HepG2 (cell line): Measurements from ENCODE around the gene SLC25A11. TPM values are rescaled to one million over a fixed set of nuclear protein-coding genes. Genes with fewer than 3 reads are reported as not detected.

Experiments
- BATF2 ChIP-seq: sonication (generic); formaldehyde crosslinking; IDR thresholded peaks from 2 replicates; pipeline ENCODE4 v1.8.0; 2022; ENCODE audit warnings: mild to moderate bottlenecking, missing genetic modification reagents, moderate library complexity
- CREB1 ChIP-seq, 2 experiments: fragments of 450-650 bp in 1 of 2; IDR thresholded peaks; 2 replicates each; pipeline ENCODE4 v1.6.1; 2016 to 2017; ENCODE audit warnings: control low read depth in 1 of 2, mild to moderate bottlenecking in 1 of 2, missing compliant biosample characterization in 1 of 2, missing genetic modification characterization in 1 of 2
- DMTF1 ChIP-seq: sonication (generic); formaldehyde crosslinking; IDR thresholded peaks from 2 replicates; pipeline ENCODE4 v1.4.0; 2020; ENCODE audit warnings: mild to moderate bottlenecking, missing genetic modification reagents
- EEA1 ChIP-seq: sonication (generic); formaldehyde crosslinking; IDR thresholded peaks from 2 replicates; pipeline ENCODE4 v1.5.1; 2020; ENCODE audit warnings: mild to moderate bottlenecking, missing genetic modification reagents, borderline replicate concordance
- ELF3 ChIP-seq: IDR thresholded peaks from 2 replicates; pipeline ENCODE4 v1.6.1; 2016; ENCODE audit warnings: missing genetic modification reagents, missing compliant biosample characterization
- FUBP1 ChIP-seq: sonication (generic); formaldehyde crosslinking; IDR thresholded peaks from 2 replicates; pipeline ENCODE4 v1.5.1; 2020; ENCODE audit warnings: missing genetic modification reagents, mild to moderate bottlenecking, borderline replicate concordance
- GFI1 ChIP-seq: sonication (generic); formaldehyde crosslinking; IDR thresholded peaks from 2 replicates; pipeline ENCODE4 v1.5.0; 2020; ENCODE audit warnings: missing genetic modification reagents, mild to moderate bottlenecking, borderline replicate concordance
- HIC2 ChIP-seq: sonication (generic); formaldehyde crosslinking; IDR thresholded peaks from 2 replicates; pipeline ENCODE4 v1.9.0; 2022; ENCODE audit warnings: low read depth, missing genetic modification reagents
- HNRNPLL ChIP-seq: fragments of 200-400 bp; formaldehyde crosslinking; IDR thresholded peaks from 2 replicates; pipeline ENCODE4 v1.6.1; 2017; ENCODE audit warnings: mild to moderate bottlenecking, low read depth, low read length; ENCODE audit not compliant: poor library complexity, severe bottlenecking
- NCOR1 ChIP-seq: fragments of 200-600 bp; sonication (generic); IDR thresholded peaks from 2 replicates; pipeline ENCODE4 v1.7.0; 2017; ENCODE audit warnings: antibody characterized with exemption, low read length, borderline replicate concordance
- NFYC ChIP-seq: IDR thresholded peaks from 2 replicates; pipeline ENCODE4 v1.6.1; 2016; ENCODE audit warnings: missing genetic modification reagents, missing compliant biosample characterization
- PATZ1 ChIP-seq: sonication (generic); formaldehyde crosslinking; IDR thresholded peaks from 2 replicates; pipeline ENCODE4 v1.4.0; 2020; ENCODE audit warnings: missing genetic modification reagents
- SKI ChIP-seq: fragments of 450-650 bp; IDR thresholded peaks from one replicate; pipeline ENCODE4 v1.6.1; 2018; ENCODE audit warnings: mild to moderate bottlenecking; ENCODE audit not compliant: partially characterized antibody
- SP2 ChIP-seq: sonication (generic); formaldehyde crosslinking; IDR thresholded peaks from 2 replicates; pipeline ENCODE4 v1.5.1; 2020; ENCODE audit warnings: mild to moderate bottlenecking, missing genetic modification reagents
- THAP8 ChIP-seq: sonication (generic); formaldehyde crosslinking; IDR thresholded peaks from 2 replicates; pipeline ENCODE4 v1.5.1; 2020; ENCODE audit warnings: missing genetic modification reagents, mild to moderate bottlenecking, borderline replicate concordance
- ZBTB7B ChIP-seq: sonication (generic); formaldehyde crosslinking; IDR thresholded peaks from 2 replicates; pipeline ENCODE4 v1.4.0; 2020; ENCODE audit warnings: missing genetic modification reagents
- ZNF138 ChIP-seq: sonication (generic); formaldehyde crosslinking; IDR thresholded peaks from 2 replicates; pipeline ENCODE4 v1.5.0; 2020; ENCODE audit warnings: mild to moderate bottlenecking, low read depth, missing genetic modification reagents
- ZNF282 ChIP-seq: fragments of 450-650 bp; IDR thresholded peaks from 2 replicates; pipeline ENCODE4 v1.6.1; 2018; ENCODE audit not compliant: partially characterized antibody
- polyA plus RNA-seq, 8 experiments: library from polyadenylated mRNA; depleted of rRNA in 3 of 8; stranded (reverse) in 7 of 8; unstranded in 1 of 8; fragments of >200 nt; fragmentation: Illumina TruSeq in 4 of 8; extraction: Trizol in 4 of 8; gene quantifications; 2 replicates each; pipeline versions ENCODE4 v1.2.1 to v1.2.3, GENCODE V29; 2011 to 2016; ENCODE audit warnings: low read depth in 4 of 8, missing spikeins in 1 of 8, mixed read lengths in 1 of 8; ENCODE audit not compliant: insufficient read depth in 1 of 8
- total RNA-seq, 5 experiments: library from RNA; depleted of rRNA; stranded (reverse); fragments of >200 nt; fragmentation: Illumina TruSeq; extraction: Trizol; gene quantifications; 2 replicates each; pipeline ENCODE4 v1.2.3, GENCODE V29; 2016; ENCODE audit warnings: low read depth in 1 of 5

Gene SLC25A11
- total and polyA plus RNA-seq, 2 of the 13 experiments (the other 11 are each of a cell fraction or from before 2014, with no cell fraction given): 35.4 to 47.2 TPM

- TF ChIP-seq SKI (no peak), ELF3 (no peak), THAP8 (CRISPR knock-in tag) (no peak), FUBP1 (no peak), EEA1 (CRISPR knock-in tag) (0 out of 2 replicates have a peak, but pooled peaks have one; percentile 50), ZBTB7B (CRISPR knock-in tag) (no peak), BATF2 (CRISPR knock-in tag) (no peak), HNRNPLL (peak; percentile 97), DMTF1 (CRISPR knock-in tag) (no peak), HIC2 (CRISPR knock-in tag) (no peak), PATZ1 (no peak), GFI1 (no peak), ZNF138 (CRISPR knock-in tag) (0 out of 2 replicates have a peak, but pooled peaks have one; percentile 24), ZNF282 (no peak), CREB1 (IDR thresholded peaks at IDR 0.05) (peak; percentile 85), CREB1 (CRISPR knock-in tag; IDR thresholded peaks at IDR 0.05) (peak; percentile 85), NFYC (CRISPR knock-in tag) (peak; percentile 95), NCOR1 (peak; percentile 16; the same call in 1 of the 2 replicates), SP2 (CRISPR knock-in tag) (peak; percentile 98)
These were observed 27.1 kb upstream of the SLC25A11 start (continued) for GRCh38 chr17:4966844-4967538.
